ENCODE measurements around the gene KCND2.

Gene KCND2

DNA sequence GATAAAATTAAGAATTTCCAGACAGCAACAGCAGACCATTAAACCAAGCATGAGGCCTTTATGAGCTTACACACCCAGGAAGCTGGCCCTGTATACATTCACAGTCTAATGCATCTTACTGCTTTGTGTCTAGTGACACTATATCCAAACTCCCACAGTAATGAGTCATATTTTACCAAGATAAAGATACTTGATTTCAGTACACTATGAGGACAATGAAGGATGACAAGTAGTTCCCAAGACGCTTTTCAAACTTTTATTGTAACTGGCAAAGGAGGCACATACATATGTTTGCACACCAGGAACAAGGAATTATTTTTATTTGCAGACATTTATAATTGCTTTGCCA is 437.0 kb downstream of the KCND2 start:
- no peak for DNase-seq

DNA sequence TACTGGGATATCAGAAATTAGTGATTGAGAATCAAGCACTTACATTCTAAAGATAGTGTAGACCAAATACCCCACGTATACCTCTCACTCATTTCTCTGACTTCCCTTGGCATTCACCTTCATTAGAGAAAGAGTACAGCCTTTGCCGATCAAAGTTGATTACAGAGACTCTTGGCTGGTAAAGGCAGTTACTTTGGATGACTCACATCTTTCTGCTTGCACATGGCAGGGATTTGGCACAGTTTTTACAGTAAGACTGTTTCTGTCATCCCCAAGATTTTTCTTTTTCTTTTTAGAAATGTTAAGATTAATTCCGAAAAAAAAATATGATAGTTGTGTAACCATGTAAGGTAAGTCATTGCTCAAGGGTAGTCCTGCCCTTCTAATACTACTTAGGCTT is 442.0 kb downstream of the KCND2 start:
- DNase-seq, result no peak

DNA sequence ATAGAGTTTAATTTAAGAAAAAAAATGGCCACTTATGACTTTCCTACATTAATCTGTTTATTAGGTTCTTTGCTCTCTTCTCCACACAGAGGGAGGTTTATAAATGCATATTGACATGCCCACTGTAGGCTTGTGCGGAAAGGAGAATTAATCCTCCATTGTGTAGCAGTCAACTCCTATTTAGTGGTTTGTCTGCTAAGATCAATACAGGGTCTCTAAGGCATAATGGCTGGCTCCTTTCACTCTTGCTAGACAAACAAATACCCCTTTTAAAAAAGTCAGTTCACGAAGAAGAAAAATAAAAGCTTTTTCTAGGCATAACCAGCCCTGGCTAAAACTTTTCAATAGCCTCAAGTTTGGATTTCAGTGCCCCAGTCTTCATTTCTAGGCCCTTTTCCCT is 443.3 kb downstream of the KCND2 start:
- DNase-seq, result no peak

DNA sequence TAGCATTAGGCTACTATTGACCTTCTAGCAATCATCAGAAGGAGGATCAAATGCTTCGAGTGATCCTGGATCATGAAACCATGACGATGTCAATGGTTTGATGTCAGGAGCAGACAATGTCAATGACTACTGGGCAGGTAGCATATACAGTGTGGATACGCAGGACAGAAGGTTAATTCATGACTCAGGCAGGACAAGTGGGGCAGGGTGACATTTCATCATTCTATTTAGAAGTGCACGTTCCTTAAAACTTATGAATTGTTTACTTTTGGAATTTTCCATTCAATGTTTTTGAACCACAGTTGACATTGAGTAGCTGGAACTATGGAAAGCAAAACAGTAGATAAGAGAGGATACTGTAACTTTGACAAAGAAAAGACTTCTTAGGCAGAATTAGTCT is 444.2 kb downstream of the KCND2 start:
- no peak for DNase-seq

DNA sequence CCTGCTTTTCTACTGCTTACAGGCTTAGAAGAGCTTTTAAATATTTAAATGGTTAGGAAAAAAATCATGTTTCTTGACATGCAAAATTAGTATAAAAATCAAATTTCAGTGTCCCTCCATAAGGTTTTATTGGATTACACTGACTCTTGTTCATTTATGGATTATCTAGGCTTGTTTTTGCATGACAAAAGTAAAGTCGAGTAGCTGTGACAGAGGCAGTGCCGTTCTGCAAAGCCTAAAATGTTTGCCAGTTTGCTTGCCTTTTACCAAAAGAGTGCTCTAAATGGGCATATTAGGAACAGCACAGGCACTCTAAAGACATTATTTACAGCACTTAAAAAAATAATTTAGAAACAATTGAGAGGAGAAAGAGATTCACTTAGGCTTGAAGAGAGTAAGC is 445.4 kb downstream of the KCND2 start:
- DNase-seq, result peak; percentile 46

DNA sequence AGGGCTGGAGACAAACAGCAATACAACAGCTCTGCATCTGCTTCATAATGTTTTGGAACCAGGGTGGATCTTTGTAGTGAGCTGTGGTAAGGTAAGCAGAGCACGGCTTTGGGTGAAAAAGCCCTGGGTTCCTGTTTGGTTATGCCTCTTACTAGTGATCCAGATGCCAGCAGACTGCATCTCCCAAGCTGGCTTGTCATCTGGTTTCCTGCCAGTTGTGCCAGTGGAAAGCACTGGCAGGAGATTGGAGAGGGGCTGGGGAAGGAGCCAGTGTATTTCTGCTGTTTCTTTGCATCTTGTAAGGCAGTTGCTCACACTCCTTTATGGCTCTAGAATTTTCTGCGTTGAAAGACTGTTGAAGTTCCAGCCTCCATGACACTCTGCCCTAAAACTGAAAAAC is 447.3 kb downstream of the KCND2 start:
- no peak for DNase-seq

DNA sequence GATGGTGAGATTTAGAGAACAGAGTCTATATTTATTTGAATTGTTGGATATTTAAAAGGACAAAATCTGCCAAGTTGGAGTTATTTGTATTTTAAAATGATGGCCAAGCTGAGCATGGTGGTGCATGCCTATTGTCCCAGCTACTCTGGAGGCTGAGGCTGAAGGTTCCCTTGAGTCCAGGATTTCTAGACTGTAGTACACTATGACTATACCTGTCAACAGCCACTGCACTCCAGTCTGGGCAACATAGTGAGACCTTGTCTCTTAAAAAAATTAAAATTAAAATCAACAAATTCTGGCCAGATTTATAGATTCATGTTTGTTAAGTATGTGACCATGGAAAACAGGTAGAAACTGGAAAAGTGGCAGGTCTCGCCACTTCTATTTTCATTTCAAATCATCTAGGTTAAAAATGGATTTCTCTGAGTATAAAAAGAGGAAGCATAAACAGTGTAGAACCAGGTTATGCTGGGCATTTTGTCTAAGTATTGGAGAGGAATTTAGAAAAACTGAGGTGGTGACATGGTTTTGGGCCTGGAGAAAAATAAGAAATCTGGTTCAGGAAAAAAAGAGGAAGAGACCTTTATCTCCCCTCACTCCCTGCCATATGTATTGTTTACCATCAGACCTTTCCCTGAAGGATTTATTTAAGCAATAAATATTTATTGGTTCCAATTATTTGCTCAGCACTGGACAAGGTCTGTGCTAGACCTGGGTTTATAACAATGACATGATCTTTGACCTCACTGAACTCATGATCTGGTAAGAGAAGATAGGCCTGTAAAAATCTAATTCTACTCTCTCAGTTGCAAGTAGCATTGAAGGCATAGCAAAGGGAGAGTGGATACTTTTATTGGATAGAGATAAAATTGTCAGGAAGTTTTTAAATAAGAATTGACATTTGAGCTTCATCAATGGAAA is 450.8 kb downstream of the KCND2 start:
- DNase-seq, result no peak

DNA sequence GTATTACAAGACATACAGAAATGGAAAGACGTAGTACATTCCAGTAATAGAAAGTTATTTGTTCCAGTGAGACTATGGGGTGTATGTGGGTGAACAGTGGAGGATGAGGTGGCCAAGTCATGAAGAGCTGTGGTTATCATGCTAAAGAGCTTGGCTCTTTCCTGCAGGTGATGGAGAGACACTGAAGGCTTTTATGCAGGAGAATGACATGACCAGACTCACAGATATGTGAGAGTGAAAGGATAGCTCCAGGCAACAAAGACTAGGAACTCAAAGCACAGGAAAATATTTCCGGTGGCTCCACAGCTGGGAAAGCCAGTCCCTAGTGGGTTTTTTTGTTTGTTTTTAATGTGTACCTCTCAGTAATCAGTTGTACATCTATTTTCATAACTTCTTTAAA is 451.5 kb downstream of the KCND2 start:
- DNase-seq, result no peak

DNA sequence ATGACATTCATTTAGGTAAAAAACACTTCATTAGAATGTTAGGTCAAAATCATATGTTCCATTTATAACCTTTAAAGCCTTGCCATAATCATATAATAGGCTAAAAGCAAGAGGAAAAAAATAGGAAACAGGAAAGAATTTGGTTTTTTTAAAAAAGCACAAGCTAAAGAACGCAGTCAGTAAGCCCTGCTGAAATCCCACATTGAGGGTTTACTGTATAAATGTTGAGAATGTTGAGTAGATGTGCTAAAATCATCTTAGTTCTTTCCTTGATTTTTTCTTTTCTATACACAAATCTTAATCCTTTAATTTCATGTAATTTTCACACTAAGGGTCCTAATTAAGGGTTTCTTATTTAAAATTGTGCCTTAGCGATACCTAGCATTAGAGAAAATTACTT is 452.0 kb downstream of the KCND2 start:
- no peak for DNase-seq

DNA sequence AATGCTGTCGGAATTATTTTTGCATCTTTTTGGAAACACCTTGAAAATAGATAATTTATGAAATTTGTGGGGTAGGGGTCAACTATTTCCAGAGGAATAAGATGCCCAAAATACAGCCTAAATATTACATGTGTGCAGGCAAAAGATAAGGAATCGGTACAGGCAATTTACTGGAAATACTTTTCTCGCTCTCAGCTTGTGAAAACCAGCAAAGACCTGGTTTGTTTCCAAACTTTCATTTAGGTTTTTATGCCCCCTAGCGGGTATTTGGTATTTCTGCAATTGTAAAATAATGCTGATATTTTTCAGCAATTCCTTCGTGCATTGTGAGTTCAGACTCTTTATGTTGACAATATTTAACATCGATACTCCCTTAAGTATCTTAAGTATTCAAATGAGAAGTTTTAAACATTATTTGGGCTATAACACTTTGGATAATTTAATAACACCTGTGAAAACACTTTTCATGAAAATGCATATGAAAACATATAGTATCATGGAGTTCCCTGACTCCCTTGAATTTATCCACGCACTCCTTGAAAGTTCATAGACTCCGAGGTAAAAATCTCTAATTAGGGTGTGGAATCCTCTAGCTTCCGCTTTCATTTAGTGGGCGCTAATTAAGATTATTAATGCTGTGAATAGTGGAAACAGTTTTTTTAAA is 452.5 kb downstream of the KCND2 start:
- DNase-seq, result peak; percentile 65

DNA sequence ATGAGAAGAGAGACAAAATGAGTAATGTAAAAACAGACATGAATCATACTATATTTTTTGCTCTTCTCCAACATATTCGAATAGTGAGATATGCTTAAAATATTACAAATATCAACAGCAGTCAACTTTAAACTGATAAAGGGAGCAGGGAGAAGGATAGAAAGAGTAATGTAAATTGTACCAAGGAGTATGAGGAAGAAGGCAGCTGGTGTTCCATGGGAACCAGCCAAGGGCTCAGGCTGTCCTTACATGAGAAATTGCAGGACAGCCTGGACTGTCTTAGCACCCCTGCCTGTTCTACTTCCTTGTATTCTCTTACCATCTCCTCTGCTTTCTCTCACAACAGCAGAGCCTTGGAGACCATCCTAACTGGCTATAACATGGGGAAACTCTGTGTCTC is 456.3 kb downstream of the KCND2 start:
- no peak for DNase-seq

DNA sequence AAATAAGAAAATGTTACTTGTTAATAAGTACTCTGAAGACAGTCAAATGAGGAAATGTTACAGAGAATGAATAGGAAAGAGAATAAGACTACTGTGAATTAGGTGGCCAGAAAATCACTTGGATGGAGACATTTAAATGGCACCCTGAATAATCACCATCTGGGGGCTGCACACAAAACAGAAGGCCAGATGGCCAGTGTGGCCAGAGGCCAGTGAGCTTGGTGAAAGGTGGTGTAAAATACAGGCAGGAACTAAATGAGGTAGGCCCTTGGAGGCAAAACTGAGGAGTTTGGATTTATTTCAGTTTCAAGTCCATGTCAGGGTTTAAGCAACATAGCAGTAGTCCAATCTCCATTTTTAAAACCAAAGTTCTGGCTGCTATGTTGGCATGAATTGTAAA is 458.3 kb downstream of the KCND2 start:
- no peak for DNase-seq

DNA sequence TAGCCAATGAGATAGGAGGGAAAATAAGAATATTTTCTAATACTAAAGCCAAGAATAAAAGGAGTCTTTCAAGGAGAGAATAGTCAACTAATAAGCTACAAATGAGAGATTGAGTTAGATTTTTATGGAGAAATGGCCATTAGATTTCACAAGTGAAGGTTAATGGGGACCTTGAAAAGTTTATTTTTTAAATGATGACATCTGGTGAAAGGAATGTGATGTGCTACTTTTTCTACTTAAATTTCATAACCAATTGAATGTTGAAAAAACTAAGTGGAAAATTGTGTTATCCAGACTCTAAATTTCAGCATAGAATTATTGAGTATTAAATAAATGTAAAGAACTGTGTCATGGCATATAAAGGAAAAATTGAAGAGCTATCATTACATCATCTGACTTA is 459.3 kb downstream of the KCND2 start:
- no peak for DNase-seq

DNA sequence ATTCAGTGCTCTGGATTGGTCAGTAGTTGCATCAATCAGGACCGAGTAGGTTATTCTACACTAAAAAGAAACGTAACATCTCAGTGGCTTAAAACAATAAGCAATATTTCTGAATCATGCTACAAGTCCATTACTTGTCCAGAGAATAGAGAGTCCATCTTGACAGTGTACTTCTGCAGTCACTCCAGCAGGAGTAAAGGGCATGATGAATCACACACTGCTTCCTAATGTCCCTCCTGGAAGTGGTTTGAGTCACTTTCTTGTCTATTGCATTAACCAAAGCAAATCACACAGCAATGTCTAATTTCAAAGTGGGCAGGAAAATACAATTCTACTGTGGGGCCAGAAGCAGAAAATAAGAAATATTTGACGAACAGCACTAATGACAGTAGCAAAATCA is 460.2 kb downstream of the KCND2 start:
- no peak for DNase-seq

DNA sequence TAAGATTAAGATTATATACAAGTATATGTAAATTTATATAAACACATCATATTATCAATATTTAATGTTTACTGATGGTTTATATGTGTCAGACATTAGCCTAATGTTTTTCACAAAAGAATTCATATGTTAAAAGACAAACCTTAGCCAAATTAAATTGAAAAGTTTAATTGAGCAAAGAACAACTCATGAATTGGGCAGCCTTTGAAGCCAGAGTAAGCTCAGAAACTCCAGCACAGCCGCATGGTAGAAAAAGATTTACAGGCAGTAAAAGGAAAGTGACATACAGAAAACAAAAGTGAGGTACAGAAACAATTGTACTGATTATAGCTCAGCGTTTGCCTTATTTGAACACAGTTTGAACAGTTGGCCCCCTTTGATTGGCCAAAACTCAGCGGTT is 460.9 kb downstream of the KCND2 start:
- DNase-seq, result no peak

DNA sequence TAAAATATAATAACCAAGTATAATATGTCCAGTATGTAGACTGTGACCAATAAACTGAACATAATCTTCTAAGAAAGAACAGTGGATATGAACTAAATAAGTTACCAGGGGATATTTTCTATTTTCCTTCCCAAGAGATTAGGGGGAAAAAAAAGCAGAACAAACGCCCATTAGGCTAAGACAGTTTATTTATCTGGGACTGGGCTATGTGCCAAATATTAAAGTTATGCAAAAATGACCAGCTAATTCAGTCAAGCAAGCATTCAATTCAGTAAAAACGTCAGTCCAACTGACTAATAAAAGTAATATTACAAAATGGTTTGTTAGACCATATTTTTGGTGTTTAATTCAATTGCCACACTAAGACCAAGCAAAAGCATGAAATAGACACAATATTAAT is 462.8 kb downstream of the KCND2 start:
- peak; percentile 22 for DNase-seq

DNA sequence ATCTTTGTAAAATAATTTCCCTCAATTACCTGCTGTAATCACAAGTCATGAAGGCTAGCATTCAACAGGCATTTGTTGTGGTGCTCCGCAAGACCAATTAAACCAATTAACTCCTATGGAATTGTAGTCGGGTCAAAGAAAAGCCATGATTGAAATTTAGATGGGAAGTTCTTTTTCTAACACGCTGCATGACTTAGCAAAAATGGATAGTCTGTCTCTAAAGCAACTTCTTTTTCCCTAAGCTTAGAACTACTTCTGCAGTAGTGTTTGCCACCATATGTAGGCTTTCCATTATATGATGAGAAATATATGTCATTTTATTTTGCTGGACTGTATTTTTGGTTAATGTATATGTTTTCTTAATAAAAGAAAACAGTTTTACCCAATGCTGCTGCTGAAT is 465.8 kb downstream of the KCND2 start:
- peak; percentile 29 for DNase-seq

DNA sequence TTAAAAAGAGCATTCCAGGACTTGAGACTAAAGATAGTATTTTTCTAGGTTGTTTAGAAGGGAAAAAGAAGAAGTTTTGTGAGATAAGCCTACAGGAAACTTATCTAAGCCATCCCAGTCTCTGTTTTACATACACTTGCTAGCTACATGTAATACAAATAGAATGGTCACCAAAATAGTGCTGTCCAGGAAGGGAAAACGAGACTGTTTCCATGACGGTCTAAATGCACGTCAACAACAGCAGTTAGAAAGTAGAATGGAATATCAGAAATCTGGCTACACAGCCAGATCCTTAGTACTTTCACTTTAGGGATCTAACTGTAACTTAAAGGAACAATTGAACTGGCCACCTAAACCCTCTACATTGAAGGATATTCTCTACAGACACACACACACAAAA is 467.4 kb downstream of the KCND2 start:
- no peak for DNase-seq

DNA sequence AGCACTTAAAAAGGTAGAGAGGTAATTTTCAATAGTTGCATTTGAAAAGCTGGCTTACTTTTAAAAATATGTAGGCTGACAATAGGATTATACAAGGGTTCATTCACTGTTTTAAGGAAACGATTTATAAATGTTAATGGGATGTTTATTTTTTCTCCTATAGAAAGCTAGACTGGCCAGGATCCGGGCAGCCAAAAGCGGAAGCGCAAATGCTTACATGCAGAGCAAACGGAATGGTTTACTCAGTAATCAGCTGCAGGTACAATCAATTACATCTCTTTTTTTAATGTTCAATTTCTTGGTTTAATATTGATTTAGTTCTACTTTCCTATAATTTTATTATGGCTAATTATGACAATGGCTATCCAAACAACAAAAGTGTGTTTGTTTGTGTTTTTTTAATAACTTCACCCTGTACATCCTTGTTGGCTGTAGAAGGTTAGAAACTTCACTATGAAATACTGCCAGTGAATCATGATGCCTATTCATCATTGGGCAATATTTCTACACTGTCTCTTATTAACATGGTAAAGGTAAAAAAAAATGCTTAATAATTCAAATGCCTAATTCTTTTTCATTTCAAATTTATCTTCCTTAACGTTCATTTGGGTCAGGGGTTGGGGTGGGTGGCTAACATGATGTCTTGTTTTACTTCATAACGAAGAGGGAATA is 468.5 kb downstream of the KCND2 start:
- no peak for DNase-seq

DNA sequence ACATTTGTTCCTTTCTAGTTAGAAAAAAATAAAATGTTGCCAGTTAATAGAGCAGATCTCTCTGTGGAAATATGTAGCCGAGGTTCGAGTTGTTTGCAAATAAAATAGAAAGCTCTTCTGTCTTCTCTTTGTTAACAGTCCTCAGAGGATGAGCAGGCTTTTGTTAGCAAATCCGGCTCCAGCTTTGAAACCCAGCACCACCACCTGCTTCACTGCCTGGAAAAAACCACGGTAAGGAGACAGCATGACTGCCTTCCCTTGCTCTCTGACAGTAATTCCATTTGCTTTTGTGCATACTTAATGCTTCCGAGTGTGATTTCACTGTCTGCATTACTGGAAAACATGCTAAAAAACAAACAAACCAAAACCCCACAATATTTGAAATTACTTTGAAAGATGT is 469.4 kb downstream of the KCND2 start:
- DNase-seq, result peak; percentile 49

DNA sequence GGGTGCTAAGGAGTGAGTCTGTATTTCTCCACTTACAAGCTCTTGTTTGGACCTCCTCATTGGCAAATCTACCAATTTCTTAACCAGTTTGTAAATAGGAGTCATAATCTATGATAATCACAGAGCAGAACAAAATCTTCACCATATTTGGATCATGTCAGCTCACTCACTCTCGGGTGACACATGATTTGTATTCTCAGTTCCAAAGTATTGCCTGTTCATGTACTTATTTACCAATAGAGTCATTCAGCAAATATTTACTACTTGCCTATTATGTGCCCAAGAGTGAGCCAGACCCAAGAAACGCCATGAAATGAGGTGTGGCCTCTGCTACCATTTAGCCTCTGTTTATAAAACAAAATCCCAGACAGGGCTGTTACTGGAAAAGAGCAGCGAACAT is 470.2 kb downstream of the KCND2 start:
- no peak for DNase-seq

DNA sequence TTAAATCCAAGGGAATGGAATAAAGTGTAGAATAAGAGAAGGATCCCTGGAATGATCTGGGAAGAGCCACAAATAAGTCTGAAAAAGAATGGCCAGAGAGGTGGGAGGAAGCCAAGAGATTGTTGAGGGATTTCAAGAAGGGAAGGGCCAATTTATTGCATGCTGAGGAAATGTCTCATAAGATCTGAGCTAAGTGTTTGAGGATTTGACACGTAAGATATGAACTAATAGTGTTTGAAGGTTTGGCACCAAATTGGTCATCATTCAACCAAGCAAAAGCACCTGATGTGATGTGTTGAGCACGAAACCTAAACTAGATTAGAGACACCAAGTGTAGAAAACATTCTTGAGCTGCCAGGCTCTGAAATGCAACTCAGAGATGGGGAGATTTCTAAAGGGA is 487.1 kb downstream of the KCND2 start:
- no peak for DNase-seq

DNA sequence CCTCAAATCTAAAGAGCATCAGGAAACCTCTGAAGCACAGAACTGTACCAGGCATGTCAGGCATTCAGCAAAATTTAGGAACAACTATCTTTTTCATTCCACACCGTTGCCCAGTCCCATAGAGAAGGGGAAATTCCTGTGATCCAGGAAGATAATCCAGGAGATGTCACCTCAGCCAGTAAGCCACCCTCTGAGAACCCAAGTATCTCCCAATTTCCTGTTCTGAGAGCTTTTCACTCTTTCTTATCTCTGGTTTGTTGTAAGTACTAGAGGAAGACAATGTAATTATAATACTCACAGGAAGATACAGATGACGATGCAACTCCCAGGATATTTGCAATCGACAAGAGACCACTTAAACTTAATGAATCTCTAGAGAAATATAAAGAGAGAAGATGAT is 487.9 kb downstream of the KCND2 start:
- no peak for DNase-seq

DNA sequence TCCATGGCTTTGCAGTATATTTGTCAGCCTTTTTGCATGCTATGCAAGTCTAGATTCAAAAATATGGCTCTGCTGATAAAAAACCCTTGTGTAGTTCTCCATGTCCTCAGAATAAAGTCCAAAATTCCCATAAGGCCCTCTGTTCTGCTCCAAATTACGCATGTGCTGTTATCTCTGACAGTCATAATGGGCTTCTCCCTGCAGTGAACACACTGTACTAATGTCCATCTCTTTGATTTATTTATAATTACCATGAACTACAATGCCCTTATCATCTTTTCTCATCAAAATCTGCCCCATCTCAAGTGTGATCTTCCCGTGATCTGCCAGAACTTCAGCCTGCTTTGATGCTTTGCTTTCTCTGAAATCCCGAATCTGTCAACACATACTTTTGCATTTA is 497.2 kb downstream of the KCND2 start:
- no peak for DNase-seq
